Right lobe of liver (tissue), 6 donors: ENCODE data around the gene SURF4. TPM values are rescaled to one million over a fixed set of nuclear protein-coding genes. Genes with fewer than 3 reads are reported as not detected.

Experiments used
- ATAC-seq, 4 donors: fragments of 200-7000 bp; cut with Tn5 transposase; one replicate each; pipeline ENCODE4 v1.9.1; 2020; ENCODE audit warnings: mild to moderate bottlenecking in 4 of 4, moderate library complexity in 4 of 4
- DNase-seq, 3 donors: peaks; one replicate each; pipeline ENCODE4 v3.0.0-alpha.2; 2020
- H3K27ac ChIP-seq, 3 donors: fragments of 200-600 bp; one replicate each; pipeline ENCODE4 v1.8.0; 2022
- H3K27me3 ChIP-seq, 2 donors: fragments of 200-600 bp; one replicate each; pipeline ENCODE4 v1.8.0; 2022
- H3K36me3 ChIP-seq, 4 donors: fragments of 200-600 bp; sonication (generic) in 1 of 4; one replicate each; pipeline versions ENCODE4 v1.5.1 to v1.8.0; 2017 to 2022; ENCODE audit warnings: control low read depth in 1 of 4
- H3K4me1 ChIP-seq, 4 donors: fragments of 200-600 bp; sonication (generic) in 1 of 4; one replicate each; pipeline versions ENCODE4 v1.5.1 to v1.8.0; 2017 to 2022; ENCODE audit warnings: control low read depth in 1 of 4
- H3K4me3 ChIP-seq, 3 donors: fragments of 200-600 bp; one replicate each; pipeline ENCODE4 v1.8.0; 2022
- H3K9me3 ChIP-seq, 4 donors: fragments of 200-600 bp; sonication (generic) in 1 of 4; one replicate each; pipeline versions ENCODE4 v1.5.1 to v1.8.0; 2017 to 2022; ENCODE audit warnings: control low read depth in 1 of 4
- POLR2A ChIP-seq: fragments of 450-650 bp; IDR thresholded peaks from one replicate; pipeline ENCODE4 v1.6.1; 2017; ENCODE audit warnings: antibody characterized with exemption, mild to moderate bottlenecking
- WGBS: methylation state at CpG from one replicate; pipeline ENCODE4 v1.1.6; 2018; ENCODE audit warnings: low coverage, low lambda C conversion rate; ENCODE audit not compliant: insufficient coverage; ENCODE audit errors: missing lambda C conversion rate; 5-methylcytosine and 5-hydroxymethylcytosine counted together
- intact Hi-C, 2 donors: fragments of 100-400 bp; cut with DNase I; formaldehyde crosslinking; loops; one replicate each; pipeline versions ENCODE4 v1.11.2 to v1.14.1; 2022
- total RNA-seq, 6 experiments: library from RNA; depleted of rRNA in 2 of 6; stranded (reverse); fragments of >200 nt in 2 of 6; fragmentation: NEBNext Ultra II Directional in 3 of 6; extraction: Animal tissue kit (Norgen Biotek cat#: 25700) in 3 of 6; gene quantifications; one replicate each; pipeline versions ENCODE4 v1.1.0 to v1.2.4, GENCODE V29; 2016 to 2023
- TF ChIP-seq, protein P1 (sequence below), 4 donors: fragments of 200-600 bp in 3 of 4; fragments of 450-650 bp in 1 of 4; IDR thresholded peaks; one replicate each; pipeline versions ENCODE4 v1.5.1 to v1.8.0; 2016 to 2022; ENCODE audit warnings: antibody characterized with exemption in 4 of 4, mild to moderate bottlenecking in 2 of 4
- donor health status: DM: no; HTN: yes; CAD: no.
- donor health status: DM: no; HTN: no; CAD: no.
- donor health status: DM: no; HTN: no; CAD: no.
- donor health status: DM: no; HTN: yes; CAD: no.
- donor health status: DM: no; HTN: yes; CAD: no.

SURF4 gene
- total RNA-seq, 6 experiments from 2014 or later = 181 to 243 (median 213) TPM

DNA sequence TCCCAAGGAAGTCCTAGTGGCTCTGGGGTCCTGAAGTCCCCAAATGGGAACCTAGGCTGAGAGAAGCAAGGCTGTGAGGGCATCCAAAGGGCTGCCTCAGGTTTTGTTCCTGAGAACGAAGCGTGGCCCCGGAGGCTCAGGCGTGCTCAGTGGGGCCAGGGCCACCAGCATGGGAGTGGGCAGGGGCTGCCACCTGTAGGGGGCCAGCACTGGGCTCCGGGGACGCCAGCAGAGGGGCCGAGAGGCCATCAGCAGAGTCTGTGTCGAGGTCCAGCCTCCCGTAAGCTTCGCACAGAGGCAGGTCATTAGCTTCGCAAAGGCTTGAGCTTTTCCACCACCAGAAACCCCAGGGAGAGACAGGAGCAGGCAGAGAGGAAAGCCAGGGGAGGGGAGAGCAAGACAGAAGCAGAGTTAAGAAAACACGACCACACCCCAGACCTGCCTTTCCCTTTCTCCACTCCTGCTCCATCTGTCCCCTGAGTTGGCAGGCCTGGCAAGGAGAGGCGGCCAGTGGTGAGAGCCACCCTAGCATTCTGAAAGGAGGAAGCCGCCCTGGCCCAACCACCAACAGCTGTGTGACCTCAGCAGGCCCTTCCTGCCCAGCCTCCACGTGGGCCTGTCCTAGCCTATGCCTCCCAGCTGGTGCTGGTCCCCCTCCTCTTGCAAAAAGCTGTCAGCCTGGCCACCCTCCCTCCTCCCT lies 34.3 kb downstream of the SURF4 start:
- Histone ChIP-seq H3K4me1 (peaks cover 0 to 5% (median 2%) of the 10 kb centered on the region in 4 donors), H3K27me3 (no peaks in the 10 kb centered on the region), H3K36me3 (peaks cover 0 to 23% (median 11%) of the 10 kb centered on the region in 4 donors), H3K9me3 (no peaks in the 10 kb centered on the region), H3K27ac (no peak overlapping the region), H3K4me3 (no peak overlapping the region)
- intact Hi-C loops = loop anchor here in 1 of 2 donors (10.0 kb wide), 1 partner anchor 143 kb away; no protein-coding TSS in a partner anchor
- DNase-seq (peak in 1 of 3 donors; percentile 52), ATAC-seq (peak; percentile 36 to 76 (median 53))
- 40% methylated on average over 2 of the region's 15 CpGs for WGBS
- TF ChIP-seq, protein P1, sequence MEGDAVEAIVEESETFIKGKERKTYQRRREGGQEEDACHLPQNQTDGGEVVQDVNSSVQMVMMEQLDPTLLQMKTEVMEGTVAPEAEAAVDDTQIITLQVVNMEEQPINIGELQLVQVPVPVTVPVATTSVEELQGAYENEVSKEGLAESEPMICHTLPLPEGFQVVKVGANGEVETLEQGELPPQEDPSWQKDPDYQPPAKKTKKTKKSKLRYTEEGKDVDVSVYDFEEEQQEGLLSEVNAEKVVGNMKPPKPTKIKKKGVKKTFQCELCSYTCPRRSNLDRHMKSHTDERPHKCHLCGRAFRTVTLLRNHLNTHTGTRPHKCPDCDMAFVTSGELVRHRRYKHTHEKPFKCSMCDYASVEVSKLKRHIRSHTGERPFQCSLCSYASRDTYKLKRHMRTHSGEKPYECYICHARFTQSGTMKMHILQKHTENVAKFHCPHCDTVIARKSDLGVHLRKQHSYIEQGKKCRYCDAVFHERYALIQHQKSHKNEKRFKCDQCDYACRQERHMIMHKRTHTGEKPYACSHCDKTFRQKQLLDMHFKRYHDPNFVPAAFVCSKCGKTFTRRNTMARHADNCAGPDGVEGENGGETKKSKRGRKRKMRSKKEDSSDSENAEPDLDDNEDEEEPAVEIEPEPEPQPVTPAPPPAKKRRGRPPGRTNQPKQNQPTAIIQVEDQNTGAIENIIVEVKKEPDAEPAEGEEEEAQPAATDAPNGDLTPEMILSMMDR (IDR thresholded peaks at IDR 0.05) = no peak
- no peak for TF ChIP-seq POLR2A

DNA sequence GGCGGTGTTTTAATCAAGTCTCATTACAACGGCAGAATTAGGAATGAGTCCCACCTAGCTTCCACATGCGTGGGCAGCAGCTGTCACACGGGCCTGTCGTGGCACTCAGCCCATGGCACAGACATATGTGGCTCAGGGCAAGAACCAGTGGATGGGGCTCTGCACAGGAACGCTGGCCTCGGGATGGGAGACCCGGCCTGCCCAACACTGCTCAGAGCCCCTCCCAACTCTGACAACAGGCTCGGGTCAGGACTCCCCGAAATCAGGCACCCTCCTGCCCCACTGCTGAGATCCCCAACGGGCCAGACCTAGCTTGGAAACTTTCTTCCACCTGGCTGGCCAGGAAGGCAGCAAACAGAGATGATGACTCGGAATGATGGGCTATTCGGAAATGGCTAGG lies 34.9 kb downstream of the SURF4 start:
- TF ChIP-seq, protein P1 (IDR thresholded peaks at IDR 0.05) = no peak
- no peak for TF ChIP-seq POLR2A
- no peak for DNase-seq
- WGBS = 100% methylated on average over 1 of the region's 13 CpGs
- no peaks in the 10 kb centered on the region for H3K9me3 ChIP-seq
- no peaks in the 10 kb centered on the region for H3K27me3 ChIP-seq
- H3K4me3 ChIP-seq = no peak overlapping the region
- peaks cover 0 to 8% (median 0%) of the 10 kb centered on the region in 4 donors for H3K4me1 ChIP-seq
- H3K27ac ChIP-seq = no peak overlapping the region
- peaks cover 0 to 23% (median 11%) of the 10 kb centered on the region in 4 donors for H3K36me3 ChIP-seq
- intact Hi-C loops = loop anchor here in 1 of 2 donors (10.0 kb wide), 1 partner anchor 144 kb away; no protein-coding TSS in a partner anchor
- ATAC-seq = no peak

DNA sequence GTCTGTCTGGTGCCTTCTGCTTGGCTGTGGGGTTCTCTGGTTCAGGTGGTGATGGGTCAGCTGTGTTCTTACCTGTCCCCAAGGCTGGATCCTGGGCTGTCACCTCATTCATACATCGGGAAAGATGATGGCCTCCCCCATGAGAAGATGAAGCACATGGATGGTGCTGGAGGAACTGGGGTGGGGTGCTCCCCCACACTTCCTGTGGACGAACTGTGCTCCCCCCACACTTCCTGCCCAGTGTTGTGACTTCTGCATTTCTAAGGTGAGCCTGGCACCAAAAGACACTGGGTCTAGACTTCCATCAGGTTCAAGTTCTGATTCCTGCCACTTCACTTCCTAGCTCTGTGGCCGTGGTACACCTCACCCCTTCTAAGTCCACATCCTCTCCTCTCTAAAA lies 35.6 kb downstream of the SURF4 start:
- ATAC-seq (no peak), DNase-seq (no peak)
- Histone ChIP-seq H3K27me3 (no peaks in the 10 kb centered on the region), H3K4me3 (no peak overlapping the region), H3K36me3 (peaks cover 0 to 23% (median 11%) of the 10 kb centered on the region in 4 donors), H3K4me1 (peaks cover 0 to 8% (median under 1%) of the 10 kb centered on the region in 4 donors), H3K9me3 (no peaks in the 10 kb centered on the region), H3K27ac (no peak overlapping the region)
- TF ChIP-seq POLR2A = no peak
- TF ChIP-seq, protein P1 (IDR thresholded peaks at IDR 0.05) = no peak
- intact Hi-C loops = loop anchor here in 1 of 2 donors (10.0 kb wide), 1 partner anchor 145 kb away; no protein-coding TSS in a partner anchor
- 38% methylated on average over 1 of the region's 3 CpGs for WGBS

DNA sequence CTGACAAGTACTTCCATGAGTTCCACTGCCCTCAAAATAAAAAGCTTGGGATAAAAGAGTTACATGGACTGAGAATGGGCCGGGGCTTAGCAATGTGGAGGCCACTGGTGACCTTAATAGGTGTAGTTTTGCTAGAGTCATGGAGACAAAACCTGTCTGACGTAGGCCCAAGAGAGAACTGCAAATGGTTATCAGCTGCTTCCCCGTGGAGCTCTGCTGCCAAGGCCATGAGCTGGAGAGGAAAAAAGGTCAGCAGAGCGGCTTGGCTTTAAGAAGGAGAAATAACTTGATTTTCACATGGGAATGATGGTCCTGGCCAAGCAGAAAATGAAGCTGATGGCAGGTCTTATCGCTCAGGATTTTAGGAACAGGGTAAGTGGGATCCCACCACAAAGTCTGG lies 36.2 kb downstream of the SURF4 start:
- Histone ChIP-seq H3K4me3 (no peak overlapping the region), H3K9me3 (no peaks in the 10 kb centered on the region), H3K4me1 (peaks cover 0 to 8% (median 4%) of the 10 kb centered on the region in 4 donors), H3K36me3 (peaks cover 0 to 18% (median 9%) of the 10 kb centered on the region in 4 donors), H3K27ac (no peak overlapping the region), H3K27me3 (no peaks in the 10 kb centered on the region)
- intact Hi-C loops = loop anchor here in 1 of 2 donors (10.0 kb wide), 2 partner anchors 45 to 145 kb away; no protein-coding TSS in a partner anchor
- TF ChIP-seq, protein P1 (IDR thresholded peaks at IDR 0.05) = no peak
- no peak for TF ChIP-seq POLR2A
- ATAC-seq (no peak), DNase-seq (no peak)
- 81% methylated on average over 5 of the region's 5 CpGs for WGBS
